Duodenal mucosa (tissue), 2 donors: Measurements from ENCODE around the gene HOXB3.

Experiments
- H3K27ac ChIP-seq: one replicate; pipeline ENCODE4 v1.7.0; 2013; ENCODE audit warnings: low read depth, low read length
- H3K27me3 ChIP-seq, 2 donors: one replicate each; pipeline ENCODE4 v1.7.0; 2013; ENCODE audit warnings: low read length in 2 of 2, control low read depth in 1 of 2; ENCODE audit not compliant: insufficient read depth in 2 of 2, control insufficient read depth in 1 of 2
- H3K36me3 ChIP-seq, 2 donors: one replicate each; pipeline ENCODE4 v1.7.0; 2013; ENCODE audit warnings: low read length in 2 of 2, control low read depth in 1 of 2; ENCODE audit not compliant: insufficient read depth in 2 of 2, control insufficient read depth in 1 of 2
- H3K4me1 ChIP-seq, 2 donors: one replicate each; pipeline ENCODE4 v1.7.0; 2013; ENCODE audit warnings: low read length in 2 of 2, control low read depth in 1 of 2; ENCODE audit not compliant: insufficient read depth in 2 of 2, control insufficient read depth in 1 of 2
- H3K4me3 ChIP-seq, 2 donors: one replicate each; pipeline ENCODE4 v1.7.0; 2013; ENCODE audit warnings: low read length in 2 of 2, low read depth in 1 of 2
- H3K9ac ChIP-seq, 2 donors: one replicate each; pipeline ENCODE4 v1.7.0; 2013; ENCODE audit warnings: low read length in 2 of 2, low read depth in 1 of 2
- H3K9me3 ChIP-seq, 2 donors: one replicate each; pipeline ENCODE4 v1.7.0; 2013; ENCODE audit warnings: low read length in 2 of 2, control low read depth in 1 of 2; ENCODE audit not compliant: control insufficient read depth in 1 of 2

HOXB3 gene

GRCh38 chr17:48591255-48592056, 1.4 kb upstream of the HOXB3 start:
- no peaks in the 10 kb centered on the region for H3K9me3 ChIP-seq
- peak overlapping the region in 1 of 2 donors; percentile 17 for H3K4me3 ChIP-seq
- peaks cover 89 to 92% of the 10 kb centered on the region in 2 donors for H3K27me3 ChIP-seq
- H3K27ac ChIP-seq, result peak overlapping the region; percentile 65
- H3K4me1 ChIP-seq, result peaks cover 0 to 11% of the 10 kb centered on the region in 2 donors
- peak overlapping the region in 1 of 2 donors; percentile 34 for H3K9ac ChIP-seq
- no peaks in the 10 kb centered on the region for H3K36me3 ChIP-seq

DNA sequence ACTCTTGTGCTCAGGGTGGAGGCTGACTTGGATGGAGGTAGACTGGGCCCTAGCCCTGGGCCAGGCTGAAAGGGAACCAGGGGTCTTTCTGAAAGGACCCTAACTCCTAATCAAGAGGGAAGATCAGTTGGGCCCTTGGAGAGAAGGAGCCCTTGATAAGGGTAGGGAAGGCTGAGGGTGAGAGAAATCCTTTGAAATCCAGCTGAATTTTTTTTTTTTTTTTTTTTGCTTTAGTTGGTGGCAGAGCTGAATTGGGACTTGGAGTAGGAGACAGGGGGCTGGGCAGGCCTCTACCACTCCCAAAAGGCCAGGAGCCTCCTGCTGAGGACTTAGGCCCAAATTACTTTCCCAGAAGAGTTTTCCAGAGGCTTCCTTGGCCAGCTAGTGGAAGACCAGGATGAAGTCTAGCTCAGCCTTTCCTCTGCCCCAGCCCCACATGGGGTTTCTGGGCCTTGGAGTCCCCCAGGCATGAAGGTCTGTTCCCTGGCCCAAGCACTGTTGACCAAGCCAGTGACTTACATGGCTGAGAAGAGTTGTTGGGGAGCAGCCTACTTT, 643 bp upstream of the HOXB3 start:
- H3K4me3 ChIP-seq, result peak overlapping the region; percentile 40 to 50
- no peaks in the 10 kb centered on the region for H3K36me3 ChIP-seq
- peak overlapping the region in 1 of 2 donors; percentile 39 for H3K9ac ChIP-seq
- peaks cover 86 to 92% of the 10 kb centered on the region in 2 donors for H3K27me3 ChIP-seq
- peaks cover 6 to 10% of the 10 kb centered on the region in 2 donors for H3K4me1 ChIP-seq
- peak overlapping the region; percentile 65 for H3K27ac ChIP-seq
- H3K9me3 ChIP-seq, result no peaks in the 10 kb centered on the region

DNA sequence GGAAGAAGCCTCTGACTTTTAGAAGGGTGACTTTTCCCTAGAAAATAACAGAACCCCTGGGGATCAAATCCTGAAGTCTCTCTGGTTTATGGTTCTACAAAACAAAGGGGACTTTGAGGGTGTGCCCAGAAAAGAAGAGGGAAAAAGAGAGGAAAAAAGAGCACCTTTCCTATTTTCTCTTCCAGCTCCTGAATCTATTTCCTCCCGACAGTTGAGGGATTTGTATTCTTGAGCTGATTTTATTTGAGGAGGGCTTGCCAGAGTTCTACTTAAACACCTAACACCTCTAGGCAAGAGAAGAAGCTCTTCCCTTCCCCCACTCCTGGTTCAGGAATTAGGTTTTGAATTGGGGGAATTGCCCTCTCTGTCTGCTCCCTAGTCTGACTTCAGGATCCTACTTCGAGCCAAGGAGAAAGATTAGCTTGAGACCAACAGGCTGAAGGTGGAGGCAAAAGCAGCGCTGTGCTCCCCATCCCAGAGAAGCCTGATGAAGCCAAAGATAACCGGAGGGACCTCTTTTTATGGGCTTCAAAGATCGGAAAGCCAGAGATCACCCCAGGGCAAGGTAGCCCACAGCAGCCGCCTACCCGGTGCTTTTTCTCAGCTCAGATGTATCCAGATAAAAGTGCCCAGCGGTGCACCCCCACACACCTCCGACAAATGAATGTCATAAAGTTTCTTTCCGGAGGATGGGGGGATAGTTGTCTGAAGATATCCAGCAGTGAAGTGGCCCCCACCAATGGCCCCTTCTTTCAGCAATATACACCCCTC, 796 bp downstream of the HOXB3 start:
- peaks cover 6 to 8% of the 10 kb centered on the region in 2 donors for H3K4me1 ChIP-seq
- H3K4me3 ChIP-seq, result peak overlapping the region; percentile 43 to 50
- no peaks in the 10 kb centered on the region for H3K36me3 ChIP-seq
- H3K27me3 ChIP-seq, result peaks cover 78 to 90% of the 10 kb centered on the region in 2 donors
- H3K27ac ChIP-seq, result peak overlapping the region; percentile 65
- peak overlapping the region; percentile 32 to 39 for H3K9ac ChIP-seq
- H3K9me3 ChIP-seq, result no peaks in the 10 kb centered on the region

- H3K4me3 ChIP-seq, result peak overlapping the region in 1 of 2 donors; percentile 30
- no peaks in the 10 kb centered on the region for H3K36me3 ChIP-seq
- peaks cover 76 to 92% of the 10 kb centered on the region in 2 donors for H3K27me3 ChIP-seq
- H3K9ac ChIP-seq, result peak overlapping the region in 1 of 2 donors; percentile 44
- H3K9me3 ChIP-seq, result no peaks in the 10 kb centered on the region
- H3K4me1 ChIP-seq, result peaks cover 7 to 8% of the 10 kb centered on the region in 2 donors
- peak overlapping the region; percentile 64 for H3K27ac ChIP-seq
These were observed 1.5 kb downstream of the HOXB3 start for GRCh38 chr17:48588528-48588927.

- no peak overlapping the region for H3K4me3 ChIP-seq
- H3K9me3 ChIP-seq, result no peaks in the 10 kb centered on the region
- H3K36me3 ChIP-seq, result no peaks in the 10 kb centered on the region
- peaks cover 8 to 12% of the 10 kb centered on the region in 2 donors for H3K4me1 ChIP-seq
- peak overlapping the region; percentile 64 for H3K27ac ChIP-seq
- H3K9ac ChIP-seq, result peak overlapping the region in 1 of 2 donors; percentile 44
- peaks cover 75 to 92% of the 10 kb centered on the region in 2 donors for H3K27me3 ChIP-seq
These were observed 2.0 kb downstream of the HOXB3 start for GRCh38 chr17:48588074-48588415.

GRCh38 chr17:48587276-48588073, 2.6 kb downstream of the HOXB3 start:
- Histone ChIP-seq H3K4me1 (peaks cover 8 to 12% of the 10 kb centered on the region in 2 donors), H3K27ac (peak overlapping the region; percentile 64), H3K9ac (peak overlapping the region; percentile 50 to 55), H3K9me3 (no peaks in the 10 kb centered on the region), H3K36me3 (no peaks in the 10 kb centered on the region), H3K4me3 (peak overlapping the region in 1 of 2 donors; percentile 32), H3K27me3 (peaks cover 75 to 94% of the 10 kb centered on the region in 2 donors)

DNA sequence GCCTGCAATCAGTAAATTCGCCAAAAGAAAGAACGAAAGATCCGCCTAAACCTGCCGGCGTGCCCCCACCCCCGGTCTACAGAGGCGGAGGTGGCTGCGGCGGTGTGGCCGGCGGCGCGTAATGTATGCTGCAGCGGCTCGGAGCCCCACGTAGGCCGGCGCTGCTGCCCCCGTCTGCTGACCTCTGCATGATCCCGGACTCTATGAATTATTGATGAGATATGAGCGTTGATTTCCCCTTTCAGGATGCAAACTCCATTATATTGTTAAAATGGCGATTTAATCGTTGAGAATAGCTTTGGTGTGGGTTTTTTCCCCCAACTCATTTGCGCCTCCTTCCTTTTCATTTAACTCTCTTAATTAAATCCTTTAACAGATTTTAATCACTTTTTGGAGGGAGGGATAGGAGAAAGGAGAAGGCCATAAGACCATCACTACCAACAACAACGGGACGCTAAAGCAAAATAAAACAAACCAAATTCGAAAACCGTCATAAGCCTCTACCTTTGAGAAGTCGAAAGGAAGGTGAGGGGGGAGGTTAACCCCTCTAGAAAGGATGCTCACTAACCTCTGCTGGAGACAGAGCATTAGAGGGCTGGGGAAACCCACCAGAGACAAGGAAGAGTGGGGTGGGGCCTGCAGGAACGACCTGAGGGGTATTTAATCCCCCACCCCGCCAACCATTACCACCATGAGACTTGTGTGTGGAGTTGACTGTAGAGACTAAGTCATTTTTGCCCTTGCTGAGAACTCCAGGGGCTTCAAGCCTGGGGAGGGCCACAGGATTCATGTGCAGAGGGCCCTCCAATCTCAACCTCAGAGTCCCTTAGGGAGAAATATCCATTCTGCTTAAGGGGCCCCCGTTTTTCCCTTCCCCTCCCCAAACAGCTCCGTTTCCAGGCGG, 3.4 kb downstream of the HOXB3 start:
- peak overlapping the region; percentile 50 to 55 for H3K9ac ChIP-seq
- H3K27me3 ChIP-seq, result peaks cover 74 to 96% of the 10 kb centered on the region in 2 donors
- H3K27ac ChIP-seq, result peak overlapping the region; percentile 64
- peak overlapping the region; percentile 69 to 81 for H3K4me3 ChIP-seq
- no peaks in the 10 kb centered on the region for H3K36me3 ChIP-seq
- H3K4me1 ChIP-seq, result peaks cover 8 to 12% of the 10 kb centered on the region in 2 donors
- no peaks in the 10 kb centered on the region for H3K9me3 ChIP-seq

DNA sequence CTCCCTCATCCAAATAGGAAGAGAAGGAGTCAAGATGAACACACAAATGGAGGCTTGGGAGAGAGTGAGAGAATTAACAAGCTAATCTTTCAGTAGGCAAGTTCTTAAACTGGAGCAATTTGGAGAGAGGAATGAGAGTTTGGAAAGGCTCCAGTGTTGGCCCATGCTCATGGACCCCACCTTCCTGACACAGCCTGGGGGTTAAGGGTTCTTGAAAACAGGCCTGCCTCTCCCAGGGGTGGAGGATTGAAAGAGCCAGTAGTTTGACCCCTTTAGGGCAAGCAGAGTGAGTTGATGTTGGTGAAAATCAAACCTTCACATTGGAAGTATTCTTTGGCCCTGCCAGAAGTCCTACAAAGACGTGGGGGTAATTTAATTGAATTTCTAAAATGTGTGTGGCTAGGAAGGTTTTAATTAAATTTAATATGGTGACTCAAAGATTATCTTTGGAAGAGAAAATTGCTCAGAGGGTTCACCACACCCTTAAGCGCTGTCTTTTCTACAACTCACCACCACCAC, 5.8 kb downstream of the HOXB3 start:
- no peaks in the 10 kb centered on the region for H3K36me3 ChIP-seq
- no peak overlapping the region for H3K9ac ChIP-seq
- H3K4me1 ChIP-seq, result peaks cover 8 to 12% of the 10 kb centered on the region in 2 donors
- H3K27ac ChIP-seq, result peak overlapping the region; percentile 30
- H3K9me3 ChIP-seq, result no peaks in the 10 kb centered on the region
- no peak overlapping the region for H3K4me3 ChIP-seq
- peaks cover 69 to 94% of the 10 kb centered on the region in 2 donors for H3K27me3 ChIP-seq
